HG03575 (cell line): ENCODE measurements around the gene TGFBR3.

ENCODE experiments used
- ATAC-seq: cut with Tn5 transposase; IDR thresholded peaks from one replicate; pipeline ENCODE4 v1.9.1; 2021; ENCODE audit not compliant: unreplicated experiment, insufficient number of reproducible peaks, low FRiP score; ENCODE audit errors: extremely low read depth

The TGFBR3 gene

GRCh38 chr1:91771717-91772116 is 114.2 kb downstream of the TGFBR3 start:
- ATAC-seq, result no peak

- ATAC-seq, result no peak
Observed at GRCh38 chr1:91770667-91771268, 115.2 kb downstream of the TGFBR3 start.

- no peak for ATAC-seq
Observed at GRCh38 chr1:91769742-91770141, 116.2 kb downstream of the TGFBR3 start.

GRCh38 chr1:91768786-91769725 is 116.9 kb downstream of the TGFBR3 start:
- ATAC-seq, result no peak

- no peak for ATAC-seq
Observed at GRCh38 chr1:91768120-91768519, 117.8 kb downstream of the TGFBR3 start.

- ATAC-seq, result no peak
Observed at GRCh38 chr1:91766883-91767282, 119.1 kb downstream of the TGFBR3 start.

- ATAC-seq, result no peak
Observed at GRCh38 chr1:91765880-91766443, 120.0 kb downstream of the TGFBR3 start.

- ATAC-seq, result no peak
Observed at GRCh38 chr1:91765293-91765692, 120.7 kb downstream of the TGFBR3 start.

GRCh38 chr1:91764471-91765115 is 121.4 kb downstream of the TGFBR3 start:
- ATAC-seq, result no peak

- no peak for ATAC-seq
Observed at GRCh38 chr1:91763252-91763651, 122.7 kb downstream of the TGFBR3 start.

- ATAC-seq, result no peak
Observed at GRCh38 chr1:91761295-91761721, 124.6 kb downstream of the TGFBR3 start.

- no peak for ATAC-seq
Observed at GRCh38 chr1:91760512-91760911, 125.4 kb downstream of the TGFBR3 start.

- ATAC-seq, result no peak
Observed at GRCh38 chr1:91759076-91759475, 126.9 kb downstream of the TGFBR3 start.

GRCh38 chr1:91757763-91758460 is 128.0 kb downstream of the TGFBR3 start:
- no peak for ATAC-seq

GRCh38 chr1:91755702-91756287 is 130.2 kb downstream of the TGFBR3 start:
- ATAC-seq, result no peak

GRCh38 chr1:91754816-91755580 is 131.0 kb downstream of the TGFBR3 start:
- ATAC-seq, result no peak

GRCh38 chr1:91754348-91754747 is 131.6 kb downstream of the TGFBR3 start:
- peak; percentile 50 for ATAC-seq

- ATAC-seq, result no peak
Observed at GRCh38 chr1:91753878-91754277, 132.1 kb downstream of the TGFBR3 start.
